HG03135 (cell line): ENCODE results near the gene SWAP70.

Experiments used
- ATAC-seq: cut with Tn5 transposase; IDR thresholded peaks from one replicate; pipeline ENCODE4 v1.9.1; 2021; ENCODE audit warnings: mild to moderate bottlenecking, moderate library complexity; ENCODE audit not compliant: unreplicated experiment

SWAP70 gene

DNA sequence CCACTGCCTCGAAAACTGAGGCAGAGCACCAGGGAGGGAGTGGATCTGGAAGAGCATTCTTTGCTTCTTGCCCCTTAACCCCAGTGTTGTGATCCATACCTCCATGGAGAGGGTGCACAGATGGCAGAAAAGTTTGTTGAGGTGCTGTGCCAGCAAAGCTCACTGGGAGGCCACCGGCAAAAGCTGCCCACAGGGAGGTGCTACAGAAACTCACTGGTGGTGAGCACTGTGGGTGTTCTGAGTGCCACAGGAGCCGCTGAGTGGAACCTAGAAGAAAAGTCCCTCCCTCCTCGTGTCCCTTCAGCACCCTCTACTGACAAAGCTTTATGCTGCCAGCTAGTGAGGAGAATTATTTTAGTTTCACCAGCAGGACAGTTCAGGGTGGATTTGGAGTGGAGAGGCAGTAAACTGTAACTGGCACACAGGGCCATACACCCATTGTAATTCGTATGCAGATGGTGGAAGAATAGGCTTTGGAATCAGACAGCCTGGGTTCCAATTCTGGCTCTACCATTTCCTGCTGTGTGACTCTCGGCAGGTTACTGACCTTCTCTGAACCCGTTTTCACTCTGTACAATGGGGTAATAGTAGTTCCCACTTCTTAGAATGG lies 84.6 kb downstream of the SWAP70 start:
- peak; percentile 71 for ATAC-seq

- no peak for ATAC-seq
Observed at GRCh38 chr11:9750551-9750950, 86.7 kb downstream of the SWAP70 start.

- ATAC-seq = no peak
Observed at GRCh38 chr11:9752091-9752490, 88.2 kb downstream of the SWAP70 start.

GRCh38 chr11:9753021-9753420 lies 89.1 kb downstream of the SWAP70 start:
- no peak for ATAC-seq

- ATAC-seq = no peak
Observed at GRCh38 chr11:9754010-9754471, 90.2 kb downstream of the SWAP70 start.

DNA sequence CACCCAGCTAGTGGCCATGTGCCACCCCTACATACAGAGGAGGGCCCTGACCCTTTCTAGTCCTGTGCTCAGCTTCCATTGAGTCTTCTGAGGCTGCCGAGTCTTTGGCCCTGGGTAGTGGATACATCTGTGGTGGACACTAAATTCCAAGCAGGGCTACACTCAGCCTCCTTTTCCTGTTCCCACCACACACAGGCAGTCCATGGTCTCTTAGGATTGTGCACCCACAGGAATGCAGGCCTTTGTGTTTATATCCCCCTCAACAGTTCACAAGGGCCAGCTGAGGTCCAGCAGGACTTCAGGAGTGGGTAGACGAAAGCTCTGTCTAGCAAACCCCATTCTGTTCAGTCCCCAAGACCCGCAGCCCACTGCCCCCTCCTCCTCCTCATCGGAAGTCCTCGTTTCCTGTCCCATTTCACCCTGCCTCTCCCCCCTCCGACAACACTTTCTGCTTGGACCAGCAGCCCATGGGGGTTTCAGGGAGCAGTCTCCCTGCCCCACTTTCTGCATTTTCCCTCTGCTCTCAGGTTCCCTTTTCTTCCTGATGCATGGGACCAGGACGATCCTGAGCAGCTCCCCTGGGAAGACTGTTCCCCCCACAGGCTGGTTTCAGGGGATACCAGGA lies 91.8 kb downstream of the SWAP70 start:
- ATAC-seq = no peak

DNA sequence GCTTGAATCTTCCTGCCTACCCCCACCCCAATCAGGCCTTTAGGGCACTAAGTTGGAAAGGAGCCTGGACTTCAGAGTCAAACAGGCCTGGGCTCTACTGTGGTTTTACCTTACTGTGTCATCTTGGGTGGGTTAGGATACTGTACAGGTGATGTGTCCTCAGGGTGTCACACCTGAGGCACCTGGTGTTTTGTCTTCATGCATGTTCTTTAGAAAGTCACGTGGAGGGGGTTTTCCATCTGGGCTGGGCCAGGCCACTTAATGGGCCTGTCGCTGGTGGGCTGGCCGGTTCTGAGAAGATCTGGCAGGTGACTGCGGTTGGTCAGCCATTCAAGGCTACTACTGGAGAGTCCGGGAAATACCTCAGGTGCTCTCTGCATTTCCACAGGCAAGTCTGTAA lies 92.6 kb downstream of the SWAP70 start:
- no peak for ATAC-seq

DNA sequence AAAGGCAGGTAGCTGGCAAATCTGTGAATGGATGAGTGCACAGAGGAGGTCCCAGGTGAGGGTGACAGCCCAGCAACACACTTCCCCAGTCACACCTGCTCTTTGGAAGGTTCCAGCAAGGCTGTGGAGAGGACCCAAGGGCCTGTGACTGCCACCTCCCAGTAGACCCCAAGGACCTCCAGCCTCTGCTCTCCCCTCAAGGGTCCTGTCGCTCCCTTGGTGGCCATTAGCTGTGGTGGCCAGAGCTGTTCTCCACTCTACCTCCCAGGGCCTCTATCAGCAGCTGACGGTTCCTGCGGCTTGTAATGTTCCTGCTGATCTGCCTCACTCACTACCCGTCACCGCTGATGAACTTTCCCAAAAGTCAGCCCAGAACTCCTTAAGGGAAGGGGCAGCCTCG lies 93.0 kb downstream of the SWAP70 start:
- no peak for ATAC-seq

GRCh38 chr11:9757809-9758636 lies 94.1 kb downstream of the SWAP70 start:
- ATAC-seq = peak; percentile 54

- peak; percentile 22 for ATAC-seq
Observed at GRCh38 chr11:9758637-9759518, 95.0 kb downstream of the SWAP70 start.

GRCh38 chr11:9759519-9760192 lies 95.8 kb downstream of the SWAP70 start:
- peak; percentile 39 for ATAC-seq

- no peak for ATAC-seq
Observed at GRCh38 chr11:9760193-9760575, 96.3 kb downstream of the SWAP70 start.

DNA sequence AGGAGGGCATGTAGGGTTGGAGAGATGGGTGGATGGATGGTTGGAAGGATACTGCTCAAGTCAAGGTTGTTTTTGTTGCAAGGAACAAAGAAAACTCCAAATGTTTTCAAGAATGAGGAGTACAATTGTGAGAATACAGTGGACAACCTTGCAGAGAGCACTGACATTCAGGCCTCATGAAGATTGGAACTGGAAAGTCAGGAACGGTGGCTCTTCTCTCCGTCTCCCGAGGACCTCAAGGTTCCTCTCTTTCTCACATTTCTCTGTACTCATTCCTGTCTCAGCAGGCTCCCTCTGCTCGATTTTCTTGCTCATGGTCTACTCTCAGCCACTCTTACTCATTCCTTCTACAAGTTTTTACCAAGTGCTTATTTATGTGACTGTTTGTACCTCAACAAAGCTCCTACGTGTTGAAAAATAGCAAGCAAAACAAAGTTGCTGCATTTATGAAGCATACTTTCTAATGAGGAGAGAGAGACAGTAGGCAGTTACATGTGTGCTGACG lies 97.6 kb downstream of the SWAP70 start:
- no peak for ATAC-seq

DNA sequence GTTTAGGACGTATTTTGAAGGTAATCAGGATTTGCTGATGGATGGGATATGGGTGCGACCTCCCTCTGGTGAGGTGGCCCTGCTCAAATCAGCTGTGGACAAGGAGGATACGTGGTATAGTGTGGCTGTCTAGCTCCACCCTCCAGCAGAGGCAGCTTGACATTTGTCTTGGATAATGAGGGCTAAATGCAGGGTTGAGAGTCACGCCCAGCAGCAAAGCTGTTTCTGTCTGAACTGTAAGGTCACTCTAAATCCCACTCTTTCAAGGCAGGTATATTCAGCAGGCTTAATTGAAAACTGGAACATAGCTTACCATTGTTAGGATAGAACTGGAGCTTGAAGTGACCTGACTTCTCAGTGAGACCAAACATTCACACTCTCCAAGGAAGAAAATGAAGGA lies 98.7 kb downstream of the SWAP70 start:
- ATAC-seq = no peak

- no peak for ATAC-seq
Observed at GRCh38 chr11:9763301-9763700, 99.4 kb downstream of the SWAP70 start.

- ATAC-seq = no peak
Observed at GRCh38 chr11:9765320-9766101, 101.6 kb downstream of the SWAP70 start.

DNA sequence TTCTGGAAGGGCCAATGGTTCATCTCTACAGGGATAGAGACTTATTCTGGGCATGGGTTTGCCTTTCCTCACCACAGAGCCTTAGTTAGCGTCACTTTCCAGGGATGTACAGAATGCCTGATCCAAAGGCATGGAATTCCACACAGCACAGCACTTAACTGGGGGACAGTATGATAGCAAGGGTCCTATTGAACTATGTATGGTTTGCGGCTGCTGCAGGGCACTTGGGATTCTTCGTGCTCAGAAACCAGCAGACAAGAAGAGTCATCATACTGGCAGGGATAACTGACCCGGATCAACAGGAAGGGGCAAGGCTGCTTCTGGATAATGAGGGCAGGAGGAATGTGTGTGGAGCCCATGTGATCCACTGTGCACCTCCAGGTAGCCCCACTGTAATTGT lies 105.7 kb downstream of the SWAP70 start:
- no peak for ATAC-seq

GRCh38 chr11:9771071-9771511 lies 107.2 kb downstream of the SWAP70 start:
- no peak for ATAC-seq

GRCh38 chr11:9772218-9772617 lies 108.3 kb downstream of the SWAP70 start:
- no peak for ATAC-seq
